Lower lobe of right lung (tissue), 2 donors: Measurements from ENCODE around the gene ATP11B. TPM values are rescaled to one million over a fixed set of nuclear protein-coding genes. Genes with fewer than 3 reads are reported as not detected.

Experiments used
- ATAC-seq, 2 donors: fragments of 200-7000 bp; cut with Tn5 transposase; one replicate each; pipeline ENCODE4 v1.9.1; 2020 to 2022; ENCODE audit warnings: mild to moderate bottlenecking in 2 of 2, moderate library complexity in 2 of 2
- DNase-seq: peaks from one replicate; pipeline ENCODE4 v3.0.0-alpha.2; 2020
- H3K27ac ChIP-seq: fragments of 200-600 bp; one replicate; pipeline ENCODE4 v1.8.0; 2022
- H3K27me3 ChIP-seq: fragments of 200-600 bp; one replicate; pipeline ENCODE4 v1.8.0; 2022; ENCODE audit warnings: low read depth
- H3K36me3 ChIP-seq: fragments of 200-600 bp; one replicate; pipeline ENCODE4 v1.8.0; 2022; ENCODE audit warnings: mild to moderate bottlenecking
- H3K4me1 ChIP-seq: fragments of 200-600 bp; one replicate; pipeline ENCODE4 v1.8.0; 2022
- H3K4me3 ChIP-seq: fragments of 200-600 bp; one replicate; pipeline ENCODE4 v1.8.0; 2022; ENCODE audit warnings: mild to moderate bottlenecking
- H3K9me3 ChIP-seq: fragments of 200-600 bp; one replicate; pipeline ENCODE4 v1.8.0; 2022
- intact Hi-C: fragments of 100-400 bp; cut with DNase I; formaldehyde crosslinking; loops from one replicate; pipeline ENCODE4 v1.11.0; 2022
- total RNA-seq: library from RNA; stranded (reverse); fragmentation: NEBNext Ultra II Directional; extraction: Animal tissue kit (Norgen Biotek cat#: 25700); gene quantifications from one replicate; pipeline ENCODE4 v1.2.1, GENCODE V29; 2021
- TF ChIP-seq, protein P1 (sequence below): fragments of 200-600 bp; IDR thresholded peaks from one replicate; pipeline ENCODE4 v1.8.0; 2022; ENCODE audit warnings: antibody characterized with exemption, mild to moderate bottlenecking
- donor health status: DM: no; HTN: yes; CAD: no; lungs with severe emphysema.

ATP11B gene
- total RNA-seq, 1 donor from 2014 or later = 69.1 TPM

DNA sequence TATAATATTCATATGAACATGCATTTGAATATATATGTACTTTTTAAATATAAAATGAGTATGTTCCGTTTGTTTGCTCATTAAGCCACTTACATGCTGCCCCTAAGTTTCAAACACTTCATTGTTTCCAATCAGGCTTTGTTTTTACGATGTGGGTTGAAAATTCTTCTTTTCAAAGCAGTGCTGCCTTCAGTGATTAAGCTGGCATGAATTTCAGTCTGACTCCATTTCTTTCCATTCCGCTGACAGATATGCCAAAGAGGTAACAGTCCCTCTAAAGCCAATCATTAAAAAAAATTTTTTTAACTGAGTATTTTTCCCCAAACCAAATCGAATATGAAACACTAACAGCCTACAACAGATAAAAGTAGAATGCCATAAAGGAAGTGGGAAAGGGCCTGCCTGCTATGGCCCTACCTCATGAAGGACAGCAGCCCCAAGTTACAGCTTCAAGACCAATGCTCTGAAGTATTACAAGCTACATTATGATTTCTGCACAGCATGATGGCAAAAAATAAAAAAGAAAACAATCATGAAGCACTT, 147.0 kb downstream of the ATP11B start:
- peaks cover 14% of the 10 kb centered on the region for H3K36me3 ChIP-seq
- ATAC-seq = no peak
- H3K4me3 ChIP-seq = no peak overlapping the region
- no peak overlapping the region for H3K27ac ChIP-seq
- intact Hi-C loops = no loop called here
- no peaks in the 10 kb centered on the region for H3K9me3 ChIP-seq
- H3K4me1 ChIP-seq = no peaks in the 10 kb centered on the region
- no peak for DNase-seq
- TF ChIP-seq, protein P1, sequence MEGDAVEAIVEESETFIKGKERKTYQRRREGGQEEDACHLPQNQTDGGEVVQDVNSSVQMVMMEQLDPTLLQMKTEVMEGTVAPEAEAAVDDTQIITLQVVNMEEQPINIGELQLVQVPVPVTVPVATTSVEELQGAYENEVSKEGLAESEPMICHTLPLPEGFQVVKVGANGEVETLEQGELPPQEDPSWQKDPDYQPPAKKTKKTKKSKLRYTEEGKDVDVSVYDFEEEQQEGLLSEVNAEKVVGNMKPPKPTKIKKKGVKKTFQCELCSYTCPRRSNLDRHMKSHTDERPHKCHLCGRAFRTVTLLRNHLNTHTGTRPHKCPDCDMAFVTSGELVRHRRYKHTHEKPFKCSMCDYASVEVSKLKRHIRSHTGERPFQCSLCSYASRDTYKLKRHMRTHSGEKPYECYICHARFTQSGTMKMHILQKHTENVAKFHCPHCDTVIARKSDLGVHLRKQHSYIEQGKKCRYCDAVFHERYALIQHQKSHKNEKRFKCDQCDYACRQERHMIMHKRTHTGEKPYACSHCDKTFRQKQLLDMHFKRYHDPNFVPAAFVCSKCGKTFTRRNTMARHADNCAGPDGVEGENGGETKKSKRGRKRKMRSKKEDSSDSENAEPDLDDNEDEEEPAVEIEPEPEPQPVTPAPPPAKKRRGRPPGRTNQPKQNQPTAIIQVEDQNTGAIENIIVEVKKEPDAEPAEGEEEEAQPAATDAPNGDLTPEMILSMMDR = no peak
- H3K27me3 ChIP-seq = no peaks in the 10 kb centered on the region

DNA sequence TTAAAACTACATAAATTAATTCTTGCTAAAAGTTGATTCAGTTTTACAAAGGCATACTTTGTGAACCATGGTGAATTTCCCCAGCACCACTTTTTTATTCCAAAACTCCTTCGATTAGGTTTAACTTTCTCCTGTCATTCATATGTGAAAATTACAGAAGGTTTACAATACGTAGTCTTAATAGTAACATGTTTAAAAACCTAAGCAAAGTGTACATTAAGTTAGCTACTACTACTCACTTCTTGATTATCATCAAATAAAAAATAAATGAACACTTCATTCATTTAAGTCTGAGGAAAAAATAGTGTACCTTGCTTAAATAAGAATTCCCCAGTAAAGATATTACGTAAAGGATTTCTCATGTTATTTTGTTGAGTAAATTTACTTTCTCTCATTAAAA, 148.4 kb downstream of the ATP11B start:
- DNase-seq = no peak
- no peaks in the 10 kb centered on the region for H3K27me3 ChIP-seq

DNA sequence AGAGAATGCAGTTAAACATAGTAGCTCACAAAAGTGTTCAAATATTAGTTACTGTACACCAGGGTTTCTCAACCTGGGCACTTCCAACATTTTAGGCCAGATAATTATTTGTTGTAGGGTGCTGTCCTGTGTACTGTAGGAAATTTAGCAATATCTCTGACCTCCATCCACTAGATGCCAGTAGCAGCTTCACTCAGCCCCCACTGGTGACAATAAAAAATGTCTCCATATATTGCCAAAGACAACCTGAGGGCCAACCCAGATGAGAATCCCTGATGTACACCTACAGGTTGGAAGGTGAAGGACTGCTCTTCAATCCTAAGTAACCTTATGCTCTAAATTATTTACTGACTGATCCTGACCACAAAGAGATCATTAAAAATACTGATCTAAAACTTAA, 154.6 kb downstream of the ATP11B start:
- H3K36me3 ChIP-seq = peaks cover 39% of the 10 kb centered on the region
- H3K27me3 ChIP-seq = no peaks in the 10 kb centered on the region
- H3K27ac ChIP-seq = no peak overlapping the region
- TF ChIP-seq, protein P1 = no peak
- H3K4me1 ChIP-seq = no peaks in the 10 kb centered on the region
- H3K4me3 ChIP-seq = no peak overlapping the region
- intact Hi-C loops = no loop called here
- DNase-seq (no peak), ATAC-seq (no peak)
- no peaks in the 10 kb centered on the region for H3K9me3 ChIP-seq

More for the DNA sequence above, 148.4 kb downstream of the ATP11B start:
- Histone ChIP-seq H3K27ac (no peak overlapping the region), H3K9me3 (no peaks in the 10 kb centered on the region), H3K4me1 (no peaks in the 10 kb centered on the region), H3K36me3 (peaks cover 28% of the 10 kb centered on the region), H3K4me3 (no peak overlapping the region)
- intact Hi-C loops = no loop called here
- TF ChIP-seq, protein P1 = no peak
- no peak for ATAC-seq

DNA sequence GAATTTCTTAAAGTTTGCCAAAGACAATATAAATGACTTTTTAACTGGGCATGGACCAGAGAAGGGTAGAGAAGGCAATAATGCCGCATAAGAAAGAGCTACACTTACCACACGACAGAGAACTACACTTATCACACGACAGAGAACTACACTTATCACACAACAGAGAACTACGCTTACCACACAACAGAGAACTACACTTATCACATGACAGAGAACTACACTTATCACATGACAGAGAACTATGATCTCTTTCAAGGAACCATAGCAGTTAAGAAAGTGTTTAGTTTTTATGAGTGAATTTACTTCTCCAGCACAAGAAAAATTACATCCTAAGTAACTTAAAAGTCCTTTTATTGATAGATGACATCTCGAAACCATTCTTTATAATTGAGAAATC, 155.0 kb downstream of the ATP11B start:
- TF ChIP-seq, protein P1 = no peak
- intact Hi-C loops = no loop called here

DNA sequence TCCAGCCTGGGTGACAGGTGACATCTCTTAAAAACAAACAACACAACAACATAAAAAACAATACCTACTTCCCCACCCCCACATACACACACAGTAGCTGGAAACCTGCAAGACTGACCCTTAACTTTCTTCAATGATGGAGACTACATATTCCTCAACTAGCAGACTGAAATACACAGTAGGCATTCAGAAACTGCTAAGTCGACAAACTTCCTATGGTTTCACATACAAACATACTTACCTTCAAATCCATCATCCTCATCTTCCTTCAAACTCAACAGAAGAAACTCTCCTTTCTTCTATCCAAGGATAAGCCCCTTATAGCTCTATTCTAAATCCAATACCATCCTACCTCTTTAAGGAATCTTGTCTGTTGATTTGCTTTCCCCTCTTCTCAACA, 156.4 kb downstream of the ATP11B start:
- no peak for ATAC-seq

More for the DNA sequence above, 155.0 kb downstream of the ATP11B start:
- H3K4me3 ChIP-seq = no peak overlapping the region
- no peak overlapping the region for H3K27ac ChIP-seq
- H3K4me1 ChIP-seq = no peaks in the 10 kb centered on the region
- ATAC-seq (no peak), DNase-seq (no peak)
- no peaks in the 10 kb centered on the region for H3K27me3 ChIP-seq
- no peaks in the 10 kb centered on the region for H3K9me3 ChIP-seq
- peaks cover 39% of the 10 kb centered on the region for H3K36me3 ChIP-seq

More for the DNA sequence above, 156.4 kb downstream of the ATP11B start:
- Histone ChIP-seq H3K4me3 (no peak overlapping the region), H3K4me1 (no peaks in the 10 kb centered on the region), H3K27ac (no peak overlapping the region), H3K27me3 (no peaks in the 10 kb centered on the region), H3K9me3 (no peaks in the 10 kb centered on the region), H3K36me3 (peaks cover 37% of the 10 kb centered on the region)
- no peak for DNase-seq
- intact Hi-C loops = no loop called here
- TF ChIP-seq, protein P1 = no peak
